H9 (cell line): ENCODE measurements around the gene TRABD2B. TPM values are rescaled to one million over a fixed set of nuclear protein-coding genes. Genes with fewer than 3 reads are reported as not detected.

Experiments
- DNase-seq: peaks from one replicate; pipeline ENCODE4 v3.0.0-alpha.2; 2017
- H2AFZ ChIP-seq: one replicate; pipeline ENCODE4 v1.6.1; 2013; ENCODE audit warnings: mild to moderate bottlenecking, low read length, control low read depth, moderate library complexity
- H2AK5ac ChIP-seq: 2 replicates; pipeline ENCODE4 v1.6.1; 2013; ENCODE audit warnings: low read length, control low read depth, mixed read lengths; ENCODE audit not compliant: insufficient read length
- H2BK120ac ChIP-seq: one replicate; pipeline ENCODE4 v1.6.1; 2013; ENCODE audit warnings: low read depth, mild to moderate bottlenecking, low read length, control low read depth, inconsistent platforms; ENCODE audit not compliant: poor library complexity, severe bottlenecking
- H2BK12ac ChIP-seq: 2 replicates; pipeline ENCODE4 v1.6.1; 2013; ENCODE audit warnings: low read length, control low read depth, mixed read lengths, low read depth; ENCODE audit not compliant: insufficient read length
- H2BK15ac ChIP-seq: 2 replicates; pipeline ENCODE4 v1.6.1; 2013; ENCODE audit warnings: low read depth, low read length, control low read depth
- H2BK20ac ChIP-seq: one replicate; pipeline ENCODE4 v1.6.1; 2013; ENCODE audit warnings: low read depth, mild to moderate bottlenecking, low read length, control low read depth, inconsistent platforms; ENCODE audit not compliant: poor library complexity, severe bottlenecking
- H2BK5ac ChIP-seq: 2 replicates; pipeline ENCODE4 v1.6.1; 2013; ENCODE audit warnings: low read length, control low read depth, mixed read lengths; ENCODE audit not compliant: insufficient read length
- H3K14ac ChIP-seq: 2 replicates; pipeline ENCODE4 v1.6.1; 2013; ENCODE audit warnings: low read length, control low read depth; ENCODE audit not compliant: insufficient read depth
- H3K18ac ChIP-seq: 2 replicates; pipeline ENCODE4 v1.6.1; 2013; ENCODE audit warnings: low read depth, mild to moderate bottlenecking, mixed read lengths, low read length, control low read depth; ENCODE audit not compliant: insufficient read length
- H3K23ac ChIP-seq: 2 replicates; pipeline ENCODE4 v1.6.1; 2013; ENCODE audit warnings: low read length, control low read depth, mixed read lengths, low read depth; ENCODE audit not compliant: insufficient read length
- H3K23me2 ChIP-seq: 2 replicates; pipeline ENCODE4 v1.6.1; 2013; ENCODE audit warnings: low read depth, mild to moderate bottlenecking, mixed read lengths, low read length, control low read depth; ENCODE audit not compliant: insufficient read length, poor library complexity, severe bottlenecking
- H3K27ac ChIP-seq: 2 replicates; pipeline ENCODE4 v1.5.1; 2013; ENCODE audit warnings: low read length, control low read depth, mixed read lengths, low read depth; ENCODE audit not compliant: insufficient read length
- H3K27me3 ChIP-seq: 2 replicates; pipeline ENCODE4 v1.6.1; 2013; ENCODE audit warnings: low read length, control low read depth, inconsistent platforms; ENCODE audit not compliant: insufficient read depth
- H3K4ac ChIP-seq: 2 replicates; pipeline ENCODE4 v1.6.1; 2013; ENCODE audit warnings: low read depth, mild to moderate bottlenecking, control low read depth, inconsistent platforms, low read length, moderate library complexity
- H3K4me1 ChIP-seq: 2 replicates; pipeline ENCODE4 v1.6.1; 2013; ENCODE audit warnings: low read length, control low read depth, inconsistent platforms; ENCODE audit not compliant: insufficient read depth
- H3K4me2 ChIP-seq: 2 replicates; pipeline ENCODE4 v1.6.1; 2013; ENCODE audit warnings: low read length, control low read depth, mixed read lengths; ENCODE audit not compliant: insufficient read length, insufficient read depth
- H3K56ac ChIP-seq: 2 replicates; pipeline ENCODE4 v1.6.1; 2013; ENCODE audit warnings: low read depth, mild to moderate bottlenecking, mixed read lengths, low read length, control low read depth; ENCODE audit not compliant: insufficient read length
- H3K79me1 ChIP-seq: 2 replicates; pipeline ENCODE4 v1.6.1; 2013; ENCODE audit warnings: low read depth, mild to moderate bottlenecking, moderate library complexity, low read length, control low read depth, inconsistent platforms; ENCODE audit not compliant: insufficient read depth, poor library complexity, severe bottlenecking
- H3K79me2 ChIP-seq: 2 replicates; pipeline ENCODE4 v1.6.1; 2013; ENCODE audit warnings: low read length, control low read depth, inconsistent platforms; ENCODE audit not compliant: insufficient read depth
- H3K9ac ChIP-seq: 2 replicates; pipeline ENCODE4 v1.6.1; 2013; ENCODE audit warnings: low read length, control low read depth, mixed read lengths; ENCODE audit not compliant: insufficient read length; ENCODE audit errors: extremely low read depth
- H3K9me3 ChIP-seq: one replicate; pipeline ENCODE4 v1.6.1; 2013; ENCODE audit warnings: low read depth, low read length, inconsistent platforms; ENCODE audit not compliant: control insufficient read depth
- H3T11ph ChIP-seq: one replicate; pipeline ENCODE4 v1.6.1; 2013; ENCODE audit warnings: mild to moderate bottlenecking, low read length, control low read depth, inconsistent platforms
- H4K20me1 ChIP-seq: one replicate; pipeline ENCODE4 v1.6.1; 2013; ENCODE audit not compliant: control insufficient read depth, insufficient read length, insufficient read depth
- H4K5ac ChIP-seq: 2 replicates; pipeline ENCODE4 v1.6.1; 2013; ENCODE audit warnings: low read depth, mild to moderate bottlenecking, mixed read lengths, low read length, control low read depth; ENCODE audit not compliant: insufficient read length
- H4K8ac ChIP-seq: replicated peaks from 2 replicates; pipeline ENCODE4 v1.6.1; 2013; ENCODE audit warnings: low read length, control low read depth, mixed read lengths, low read depth; ENCODE audit not compliant: insufficient read length
- H4K91ac ChIP-seq: 2 replicates; pipeline ENCODE4 v1.6.1; 2013; ENCODE audit warnings: low read depth, mild to moderate bottlenecking, moderate library complexity, mixed read lengths, low read length, control low read depth; ENCODE audit not compliant: insufficient read length
- H3K27ac Mint-ChIP-seq, 3 experiments: 2 replicates in 2 of 3; 3 replicates in 1 of 3; pipeline ENCODE4 v1.8.0; 2020 to 2021; ENCODE audit warnings: mixed read lengths in 3 of 3, mild to moderate bottlenecking in 1 of 3, moderate library complexity in 1 of 3
- H3K27me3 Mint-ChIP-seq: 2 replicates; pipeline ENCODE4 v1.8.0; 2021; ENCODE audit warnings: low read depth, mild to moderate bottlenecking, moderate library complexity, mixed read lengths
- H3K36me3 Mint-ChIP-seq, 3 experiments: 2 replicates in 2 of 3; 3 replicates in 1 of 3; pipeline ENCODE4 v1.8.0; 2020 to 2021; ENCODE audit warnings: low read depth in 3 of 3, mixed read lengths in 3 of 3; ENCODE audit not compliant: insufficient read depth in 1 of 3
- H3K4me1 Mint-ChIP-seq, 2 experiments: 2 replicates each; pipeline ENCODE4 v1.8.0; 2020; ENCODE audit warnings: mixed read lengths in 2 of 2
- H3K4me3 Mint-ChIP-seq, 2 experiments: 2 replicates in 1 of 2; 3 replicates in 1 of 2; pipeline ENCODE4 v1.8.0; 2020 to 2021; ENCODE audit warnings: mild to moderate bottlenecking in 2 of 2, mixed read lengths in 2 of 2, moderate library complexity in 1 of 2
- H3K9me3 Mint-ChIP-seq, 2 experiments: 2 replicates in 1 of 2; 3 replicates in 1 of 2; pipeline ENCODE4 v1.8.0; 2020; ENCODE audit warnings: mild to moderate bottlenecking in 2 of 2, mixed read lengths in 2 of 2, moderate library complexity in 1 of 2
- CTCF ChIP-seq: fragments of 200-600 bp; sonication (generic); conservative IDR thresholded peaks from 3 replicates; pipeline ENCODE4 v1.8.0; 2021; ENCODE audit warnings: antibody characterized with exemption, mild to moderate bottlenecking
- WGBS: extraction: QIAGEN DNeasy Blood & Tissue Kit; methylation state at CpG from one replicate; pipeline ENCODE4 v1.1.7; 2013; ENCODE audit warnings: missing lambda C conversion rate, low lambda C conversion rate, mixed read lengths; ENCODE audit not compliant: insufficient read length; ENCODE audit errors: extremely low coverage; 5-methylcytosine and 5-hydroxymethylcytosine counted together
- total RNA-seq: library from RNA; stranded (reverse); gene quantifications from 2 replicates; pipeline ENCODE4 v1.2.1, GENCODE V29; 2021

Gene TRABD2B
- total RNA-seq, 1 experiment from 2014 or later = 2.3 TPM

- Histone ChIP-seq H2BK12ac (no peak overlapping the region), H2AK5ac (no peak overlapping the region), H4K5ac (no peak overlapping the region), H3K27ac (no peak overlapping the region), H4K91ac (no peak overlapping the region), H3K4ac (no peak overlapping the region), H3K56ac (no peak overlapping the region), H3K18ac (no peak overlapping the region), H3T11ph (no peak overlapping the region), H3K14ac (no peak overlapping the region), H2BK20ac (no peak overlapping the region), H3K9me3 (no peaks in the 10 kb centered on the region), H2BK120ac (no peak overlapping the region), H3K4me1 (peaks cover 7% of the 10 kb centered on the region; the same call in 1 of the 2 replicates), H3K4me2 (no peak overlapping the region), H4K8ac (no peak overlapping the region), H2BK15ac (no peak overlapping the region), H2AFZ (no peak overlapping the region), H3K27me3 (no peaks in the 10 kb centered on the region), H3K79me2 (no peaks in the 10 kb centered on the region), H3K9ac (no peak overlapping the region), H4K20me1 (no peaks in the 10 kb centered on the region), H3K23ac (no peak overlapping the region), H2BK5ac (no peak overlapping the region), H3K79me1 (no peaks in the 10 kb centered on the region), H3K23me2 (no peaks in the 10 kb centered on the region)
- no CpG with 5 or more reads among the region's 4 CpGs for WGBS
- Mint-ChIP-seq H3K9me3 (no peaks in the 10 kb centered on the region; a peak in 2 of 5 replicates), H3K36me3 (no peaks in the 10 kb centered on the region), H3K4me1 (peaks cover 42 to 45% of the 10 kb centered on the region in 2 experiments), H3K27me3 (peaks cover 11% of the 10 kb centered on the region), H3K4me3 (no peak overlapping the region), H3K27ac (no peak overlapping the region)
- DNase-seq = peak; percentile 1
- TF ChIP-seq CTCF = no peak
Measured at GRCh38 chr1:48030211-48030610, 33.0 kb upstream of the TRABD2B start.
